Vein endothelial cell (primary cell): Measurements from ENCODE around the gene CEACAM6. TPM values are rescaled to one million over a fixed set of nuclear protein-coding genes. Genes with fewer than 3 reads are reported as not detected.

Experiments used
- total RNA-seq: library from RNA; depleted of rRNA; stranded (reverse); fragments of >200 nt; gene quantifications from 2 replicates; pipeline ENCODE4 v1.2.3, GENCODE V29; 2012

Gene CEACAM6
- total RNA-seq: not detected in 2 replicates

DNA sequence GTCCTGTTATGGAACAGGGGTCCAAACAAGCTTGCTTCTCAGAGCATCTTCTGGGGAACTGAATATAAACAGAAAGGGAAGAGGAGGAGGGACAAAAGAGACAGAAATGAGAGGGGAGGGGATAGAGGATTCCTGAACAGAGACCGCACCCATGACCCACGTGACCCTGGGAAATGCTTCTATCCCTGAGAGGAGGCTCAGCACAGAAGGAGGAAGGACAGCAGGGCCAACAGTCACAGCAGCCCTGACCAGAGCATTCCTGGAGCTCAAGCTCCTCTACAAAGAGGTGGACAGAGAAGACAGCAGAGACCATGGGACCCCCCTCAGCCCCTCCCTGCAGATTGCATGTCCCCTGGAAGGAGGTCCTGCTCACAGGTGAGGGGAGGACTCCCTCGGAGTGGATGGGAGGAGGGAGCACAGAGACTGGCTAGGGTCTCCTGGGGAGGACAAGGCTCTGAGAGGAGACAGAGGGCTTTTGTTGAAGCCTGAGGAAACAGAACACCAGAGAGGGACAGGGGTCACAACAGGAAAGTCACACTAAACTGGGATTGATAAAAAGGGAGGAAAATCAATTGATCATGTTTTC, at the start of gene CEACAM6:
TSS of gene CEACAM6 (plus strand) at position 203 of the 586 bp plus-strand sequence. CDS start at position 312, 109 bp downstream.

DNA sequence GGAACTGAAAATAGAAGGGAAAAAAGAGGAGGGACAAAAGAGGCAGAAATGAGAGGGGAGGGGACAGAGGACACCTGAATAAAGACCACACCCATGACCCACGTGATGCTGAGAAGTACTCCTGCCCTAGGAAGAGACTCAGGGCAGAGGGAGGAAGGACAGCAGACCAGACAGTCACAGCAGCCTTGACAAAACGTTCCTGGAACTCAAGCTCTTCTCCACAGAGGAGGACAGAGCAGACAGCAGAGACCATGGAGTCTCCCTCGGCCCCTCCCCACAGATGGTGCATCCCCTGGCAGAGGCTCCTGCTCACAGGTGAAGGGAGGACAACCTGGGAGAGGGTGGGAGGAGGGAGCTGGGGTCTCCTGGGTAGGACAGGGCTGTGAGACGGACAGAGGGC, 46.8 kb upstream of the CEACAM6 start, which contains the start of gene CEACAM5:
TSS of gene CEACAM5 (plus strand) at position 146 of the 400 bp plus-strand sequence. CDS start at position 252, 106 bp downstream.

GRCh38 chr19:41796362-41796761, 41.0 kb downstream of the CEACAM6 start, which contains the start of gene CEACAM3:
Gene CEACAM3 (plus strand): TSS chr19:41796587. CDS start chr19:41796678, 91 bp downstream.

Other genes starting within 250 kb of the CEACAM6 start
- 4.9 and 12.2 TPM in 2 replicates for gene CEACAM21, start 179.4 kb upstream of the CEACAM6 start, total RNA-seq
- gene CEACAM4, start 128.5 kb upstream of the CEACAM6 start, total RNA-seq: not detected in 2 replicates
- gene CEACAM7, start 67.3 kb upstream of the CEACAM6 start, total RNA-seq: not detected in 2 replicates
- gene CEACAM5, start 46.9 kb upstream of the CEACAM6 start, total RNA-seq: not detected in 2 replicates
- gene CEACAM3, start 41.1 kb downstream of the CEACAM6 start, total RNA-seq: not detected in 2 replicates
- not detected in 2 replicates for gene LYPD4, start 89.2 kb downstream of the CEACAM6 start, total RNA-seq
- not detected in 2 replicates for gene DMRTC2, start 89.5 kb downstream of the CEACAM6 start, total RNA-seq
- gene RPS19, start 104.7 kb downstream of the CEACAM6 start, total RNA-seq: 908 and 1,614 TPM in 2 replicates
- gene CD79A, start 121.7 kb downstream of the CEACAM6 start, total RNA-seq: 0.33 TPM in 1 of 2 replicates, not detected in the other
- gene ARHGEF1, start 127.7 kb downstream of the CEACAM6 start, total RNA-seq: 56.2 and 56.8 TPM in 2 replicates
- not detected in 2 replicates for gene ERFL, start 172.9 kb downstream of the CEACAM6 start, total RNA-seq
- 80.0 and 119 TPM in 2 replicates for gene RABAC1, start 203.8 kb downstream of the CEACAM6 start, total RNA-seq
- gene ATP1A3, start 238.7 kb downstream of the CEACAM6 start, total RNA-seq: under 0.01 TPM in 1 of 2 replicates, not detected in the other